Activated CD8-positive, alpha-beta T cell treated with anti-CD3 and anti-CD28 coated beads for 36 hours (primary cell): ENCODE results near the gene IL1RAPL2. TPM values are rescaled to one million over a fixed set of nuclear protein-coding genes. Genes with fewer than 3 reads are reported as not detected.
"Not testable (repeated sequence)": the region's sequence is repeated elsewhere in the genome, so short reads cannot be mapped to it uniquely, and the experiment has no call there.

Experiments
- ATAC-seq: fragments of 200-7000 bp; cut with Tn5 transposase; one replicate; pipeline ENCODE4 v1.10.0; 2021; ENCODE audit warnings: mild to moderate bottlenecking, moderate library complexity
- CTCF ChIA-PET: fragments of 350-600 bp; sonication (Branson Sonifier 250); formaldehyde crosslinking; loops from one replicate; lab custom pipeline; 2021; ENCODE audit warnings: antibody characterized with exemption; lab: Charles Lee
- POLR2A ChIA-PET: fragments of 350-600 bp; sonication (Branson Sonifier 250); formaldehyde crosslinking; loops from one replicate; lab custom pipeline; 2021; ENCODE audit warnings: antibody characterized with exemption; lab: Charles Lee
- DNase-seq: peaks from one replicate; pipeline ENCODE4 v3.0.0-alpha.2; 2020
- H3K27ac Mint-ChIP-seq: one replicate; pipeline ENCODE4 v1.8.0; 2021; ENCODE audit warnings: mild to moderate bottlenecking, mixed read lengths
- H3K27me3 Mint-ChIP-seq: one replicate; pipeline ENCODE4 v1.8.0; 2021; ENCODE audit warnings: mixed read lengths
- H3K36me3 Mint-ChIP-seq: one replicate; pipeline ENCODE4 v1.8.0; 2021; ENCODE audit warnings: low read depth, mixed read lengths
- H3K4me1 Mint-ChIP-seq: one replicate; pipeline ENCODE4 v1.8.0; 2021; ENCODE audit warnings: low read depth, mixed read lengths
- H3K4me3 Mint-ChIP-seq: one replicate; pipeline ENCODE4 v1.8.0; 2021; ENCODE audit warnings: mild to moderate bottlenecking, moderate library complexity, mixed read lengths
- H3K9me3 Mint-ChIP-seq: one replicate; pipeline ENCODE4 v1.8.0; 2021; ENCODE audit warnings: mixed read lengths
- intact Hi-C: fragments of 100-400 bp; cut with micrococcal nuclease; formaldehyde crosslinking; loops from one replicate; pipeline ENCODE4 v1.10.0; 2022
- total RNA-seq, 2 experiments: library from RNA; stranded (reverse); gene quantifications; one replicate each; pipeline ENCODE4 v1.2.3, GENCODE V29; 2021
- TF ChIP-seq, protein P1 (sequence below): fragments of 200-600 bp; IDR thresholded peaks from one replicate; pipeline ENCODE4 v1.8.0; 2022; ENCODE audit warnings: antibody characterized with exemption, mild to moderate bottlenecking

IL1RAPL2 gene
- total RNA-seq, 2 experiments from 2014 or later: not detected

DNA sequence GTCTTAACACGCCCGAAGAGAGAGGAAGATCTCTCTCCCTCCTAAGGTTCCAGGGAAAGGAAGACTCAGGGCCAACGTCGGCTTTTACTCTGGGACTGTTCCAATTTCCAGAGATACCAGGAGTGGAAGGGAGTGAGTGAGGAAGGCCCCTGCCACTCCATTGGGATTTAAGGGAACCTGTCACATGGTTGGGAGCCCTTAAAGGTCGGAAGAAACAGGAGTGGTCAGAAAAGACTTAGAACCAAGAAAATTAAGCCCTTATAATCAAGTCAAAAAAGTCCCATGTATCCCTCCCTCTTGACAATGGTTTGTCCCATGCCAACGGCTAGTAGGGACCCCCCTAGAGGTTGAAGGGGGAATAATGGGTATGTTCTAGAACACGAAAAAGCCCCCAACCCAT, 654.6 kb downstream of the IL1RAPL2 start, which contains the start of gene TEX13A:
Gene TEX13A, minus strand, starts transcription at position 59 of the 400 bp plus-strand sequence. CDS start 297 bp downstream, outside the sequence.
- Mint-ChIP-seq H3K9me3 (no peaks in the 10 kb centered on the region), H3K4me1 (no peaks in the 10 kb centered on the region), H3K36me3 (no peaks in the 10 kb centered on the region), H3K27ac (no peak within 1 kb of the TSS), H3K27me3 (no peaks in the 10 kb centered on the region), H3K4me3 (no peak within 1 kb of the TSS)
- TF ChIP-seq, protein P1, sequence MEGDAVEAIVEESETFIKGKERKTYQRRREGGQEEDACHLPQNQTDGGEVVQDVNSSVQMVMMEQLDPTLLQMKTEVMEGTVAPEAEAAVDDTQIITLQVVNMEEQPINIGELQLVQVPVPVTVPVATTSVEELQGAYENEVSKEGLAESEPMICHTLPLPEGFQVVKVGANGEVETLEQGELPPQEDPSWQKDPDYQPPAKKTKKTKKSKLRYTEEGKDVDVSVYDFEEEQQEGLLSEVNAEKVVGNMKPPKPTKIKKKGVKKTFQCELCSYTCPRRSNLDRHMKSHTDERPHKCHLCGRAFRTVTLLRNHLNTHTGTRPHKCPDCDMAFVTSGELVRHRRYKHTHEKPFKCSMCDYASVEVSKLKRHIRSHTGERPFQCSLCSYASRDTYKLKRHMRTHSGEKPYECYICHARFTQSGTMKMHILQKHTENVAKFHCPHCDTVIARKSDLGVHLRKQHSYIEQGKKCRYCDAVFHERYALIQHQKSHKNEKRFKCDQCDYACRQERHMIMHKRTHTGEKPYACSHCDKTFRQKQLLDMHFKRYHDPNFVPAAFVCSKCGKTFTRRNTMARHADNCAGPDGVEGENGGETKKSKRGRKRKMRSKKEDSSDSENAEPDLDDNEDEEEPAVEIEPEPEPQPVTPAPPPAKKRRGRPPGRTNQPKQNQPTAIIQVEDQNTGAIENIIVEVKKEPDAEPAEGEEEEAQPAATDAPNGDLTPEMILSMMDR: no peak
- intact Hi-C loops: no loop called here
- ChIA-PET POLR2A (no interaction called here), CTCF (no interaction called here)
- no peak for DNase-seq
- ATAC-seq: no peak

DNA sequence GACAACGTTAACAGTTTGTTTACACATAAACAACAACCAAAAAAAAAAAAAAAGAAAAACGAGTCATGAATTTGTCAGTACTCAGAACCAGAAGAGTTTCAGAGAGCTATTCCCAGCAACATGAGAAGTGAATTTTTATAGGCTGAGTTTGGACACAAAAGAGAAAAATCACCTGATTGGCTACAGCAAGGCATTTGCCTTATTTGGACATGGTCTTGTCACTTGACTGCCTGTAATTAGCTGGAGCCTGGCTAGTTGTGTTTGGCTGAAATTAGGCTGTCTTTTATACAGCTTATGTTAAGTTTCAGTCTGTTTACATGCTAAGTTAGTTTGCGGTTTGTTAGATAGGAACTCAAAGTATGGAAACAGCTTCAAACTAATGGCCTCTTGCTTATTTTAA, 655.4 kb downstream of the IL1RAPL2 start:
- H3K4me1 Mint-ChIP-seq: no peaks in the 10 kb centered on the region
- CTCF ChIA-PET: no interaction called here
- H3K27ac Mint-ChIP-seq: no peak overlapping the region
- no peaks in the 10 kb centered on the region for H3K36me3 Mint-ChIP-seq
- intact Hi-C loops: no loop called here
- H3K9me3 Mint-ChIP-seq: no peaks in the 10 kb centered on the region
- no peak for DNase-seq
- no peaks in the 10 kb centered on the region for H3K27me3 Mint-ChIP-seq
- H3K4me3 Mint-ChIP-seq: no peak overlapping the region
- ATAC-seq: no peak
- POLR2A ChIA-PET: no interaction called here
- TF ChIP-seq, protein P1: no peak

- ATAC-seq (no peak), DNase-seq (no peak)
- H3K4me3 Mint-ChIP-seq: no peak overlapping the region
- no peaks in the 10 kb centered on the region for H3K9me3 Mint-ChIP-seq
- ChIA-PET POLR2A (no interaction called here), CTCF (no interaction called here)
- no peaks in the 10 kb centered on the region for H3K36me3 Mint-ChIP-seq
- H3K27me3 Mint-ChIP-seq: no peaks in the 10 kb centered on the region
- TF ChIP-seq, protein P1: no peak
- no peak overlapping the region for H3K27ac Mint-ChIP-seq
- intact Hi-C loops: no loop called here
- H3K4me1 Mint-ChIP-seq: no peaks in the 10 kb centered on the region
These were observed 660.5 kb downstream of the IL1RAPL2 start for GRCh38 chrX:105226499-105226898.

DNA sequence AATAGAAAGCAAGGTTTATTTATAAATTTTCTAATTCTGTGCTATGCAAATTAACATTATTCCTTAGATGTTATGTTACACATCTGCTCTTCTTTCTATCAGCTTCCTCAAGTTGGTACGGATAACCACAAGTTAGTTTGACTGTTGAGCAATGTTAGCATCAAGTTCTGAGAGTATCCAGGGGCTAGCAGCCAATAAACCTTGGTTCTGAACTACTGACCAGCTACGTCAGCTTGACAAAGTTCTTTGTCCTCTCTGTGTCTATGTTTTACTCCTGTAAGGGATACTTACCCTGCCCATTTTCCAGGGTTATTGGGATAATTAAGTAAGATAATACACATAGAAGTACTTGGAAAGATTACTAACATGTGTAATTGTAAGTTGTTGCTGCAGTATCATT, 662.6 kb downstream of the IL1RAPL2 start:
- TF ChIP-seq, protein P1: no peak
- intact Hi-C loops: no loop called here
- H3K36me3 Mint-ChIP-seq: no peaks in the 10 kb centered on the region
- H3K4me1 Mint-ChIP-seq: no peaks in the 10 kb centered on the region
- ATAC-seq (no peak), DNase-seq (no peak)
- no peak overlapping the region for H3K4me3 Mint-ChIP-seq
- no peak overlapping the region for H3K27ac Mint-ChIP-seq
- ChIA-PET POLR2A (no interaction called here), CTCF (no interaction called here)
- H3K27me3 Mint-ChIP-seq: no peaks in the 10 kb centered on the region
- H3K9me3 Mint-ChIP-seq: no peaks in the 10 kb centered on the region

DNA sequence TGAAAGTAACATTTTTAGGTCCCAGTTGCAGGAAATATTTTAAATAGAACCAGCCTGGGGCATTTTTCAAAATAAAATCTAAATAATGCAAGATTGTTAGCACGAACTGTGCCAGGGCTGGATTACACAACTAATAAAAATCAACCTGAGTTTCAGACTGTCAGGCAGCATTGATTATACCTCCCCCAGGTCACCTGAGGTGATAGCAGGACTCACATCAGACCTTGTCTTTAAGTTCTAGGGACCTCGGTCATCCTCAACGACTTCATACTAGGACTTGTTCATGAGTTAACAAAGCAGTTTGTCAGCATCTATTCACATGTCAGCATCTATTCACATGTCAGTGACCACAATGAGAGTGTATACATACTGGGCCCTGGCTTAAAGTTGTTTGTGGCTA, 663.1 kb downstream of the IL1RAPL2 start:
- TF ChIP-seq, protein P1: no peak
- no peaks in the 10 kb centered on the region for H3K27me3 Mint-ChIP-seq
- DNase-seq (no peak), ATAC-seq (no peak)
- POLR2A ChIA-PET: no interaction called here
- no peak overlapping the region for H3K4me3 Mint-ChIP-seq
- no peaks in the 10 kb centered on the region for H3K36me3 Mint-ChIP-seq
- intact Hi-C loops: no loop called here
- CTCF ChIA-PET: no interaction called here
- no peaks in the 10 kb centered on the region for H3K4me1 Mint-ChIP-seq
- H3K9me3 Mint-ChIP-seq: no peaks in the 10 kb centered on the region
- no peak overlapping the region for H3K27ac Mint-ChIP-seq

- DNase-seq, H3K27me3 Mint-ChIP-seq, POLR2A ChIA-PET, CTCF ChIA-PET, H3K9me3 Mint-ChIP-seq, H3K27ac Mint-ChIP-seq, intact Hi-C loops, H3K36me3 Mint-ChIP-seq, ATAC-seq, H3K4me1 Mint-ChIP-seq, H3K4me3 Mint-ChIP-seq: not testable (repeated sequence)
These were observed 671.4 kb downstream of the IL1RAPL2 start for GRCh38 chrX:105237407-105237806.
